Activated CD4-positive, alpha-beta T cell treated with anti-CD3 and anti-CD28 coated beads, Interleukin-2, amount 50 U/mL, for 4 hours (primary cell): ENCODE data around the gene SEMA5B.

Source experiments
- DNase-seq, 2 experiments: peaks; one replicate each; pipeline ENCODE4 v3.0.0-alpha.2; 2020

The SEMA5B gene

GRCh38 chr3:122991236-122991985, 36.2 kb downstream of the SEMA5B start:
- no peak for DNase-seq

GRCh38 chr3:122989856-122990575, 37.5 kb downstream of the SEMA5B start:
- no peak for DNase-seq

DNA sequence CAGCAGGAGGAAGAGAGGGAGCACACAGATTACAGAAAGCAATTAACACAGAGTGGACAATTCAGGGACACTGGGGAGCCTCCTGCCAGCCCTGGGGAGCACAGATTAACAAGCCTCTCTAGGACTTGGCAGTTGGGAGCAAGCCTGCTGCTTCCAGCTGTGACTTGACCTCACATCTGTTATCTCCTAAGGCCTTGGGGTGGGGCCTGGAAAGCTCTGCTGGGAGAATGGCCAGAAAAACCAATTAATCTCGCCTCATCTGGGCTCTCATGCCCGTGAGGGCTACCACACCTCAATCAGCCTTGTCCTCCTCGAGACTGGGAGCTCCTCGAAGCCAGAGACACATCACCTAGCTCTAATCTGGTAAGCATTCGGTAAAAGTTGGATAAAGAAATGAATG, 39.1 kb downstream of the SEMA5B start:
- no peak for DNase-seq

DNA sequence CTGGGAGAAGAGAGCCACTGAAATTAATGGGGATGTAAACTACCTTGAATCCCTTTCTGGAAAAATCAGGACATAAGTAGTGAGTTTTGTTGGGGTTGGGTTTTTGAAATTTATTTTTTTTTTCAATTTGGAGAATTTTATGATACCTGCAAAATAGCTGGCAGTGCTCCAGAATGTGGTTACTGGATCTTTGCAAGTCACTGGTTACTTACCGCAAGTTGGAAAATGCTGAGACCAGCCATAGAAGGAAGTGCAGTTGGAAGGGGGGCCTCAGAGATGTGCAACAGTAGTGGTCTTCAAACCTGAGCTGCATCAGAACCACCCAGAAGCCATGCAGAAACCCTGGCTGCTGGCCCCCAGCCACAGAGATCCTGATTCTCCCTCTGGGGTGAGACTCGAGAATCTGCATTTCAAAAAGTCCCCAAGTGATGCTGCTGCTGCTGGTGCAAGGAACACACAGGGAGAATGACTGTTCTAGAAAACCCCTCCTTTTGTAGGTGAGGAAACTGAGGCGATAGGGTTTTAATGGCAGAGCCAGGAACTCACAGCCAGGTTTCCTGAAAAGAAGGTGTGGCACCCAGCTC, 39.7 kb downstream of the SEMA5B start:
- DNase-seq: no peak

- DNase-seq: no peak
Measured at GRCh38 chr3:122987231-122987630, 40.3 kb downstream of the SEMA5B start.

GRCh38 chr3:122986693-122987179, 40.8 kb downstream of the SEMA5B start:
- DNase-seq: no peak

- DNase-seq: no peak
Measured at GRCh38 chr3:122985539-122985938, 42.0 kb downstream of the SEMA5B start.

- no peak for DNase-seq
Measured at GRCh38 chr3:122984650-122985049, 42.9 kb downstream of the SEMA5B start.

DNA sequence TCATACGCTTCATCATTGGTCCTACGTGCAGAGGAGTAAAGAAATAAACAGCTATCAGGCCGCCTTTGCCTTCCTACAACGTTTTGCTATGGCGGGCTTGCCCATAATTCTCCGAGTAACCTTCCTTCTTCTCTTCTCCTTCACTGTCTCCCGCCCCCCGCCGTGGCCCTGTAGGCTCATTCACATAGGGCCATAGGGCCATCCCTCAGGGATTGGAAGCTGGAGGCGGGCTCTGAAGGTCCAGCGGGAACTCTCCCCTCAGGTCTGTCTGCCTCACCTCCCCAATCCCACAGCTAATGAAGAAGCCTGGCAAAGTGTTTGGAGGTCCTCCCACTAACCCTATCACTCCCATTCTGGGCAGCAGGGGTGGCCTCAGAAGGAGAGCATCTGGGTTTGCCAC, 43.6 kb downstream of the SEMA5B start:
- DNase-seq: no peak

DNA sequence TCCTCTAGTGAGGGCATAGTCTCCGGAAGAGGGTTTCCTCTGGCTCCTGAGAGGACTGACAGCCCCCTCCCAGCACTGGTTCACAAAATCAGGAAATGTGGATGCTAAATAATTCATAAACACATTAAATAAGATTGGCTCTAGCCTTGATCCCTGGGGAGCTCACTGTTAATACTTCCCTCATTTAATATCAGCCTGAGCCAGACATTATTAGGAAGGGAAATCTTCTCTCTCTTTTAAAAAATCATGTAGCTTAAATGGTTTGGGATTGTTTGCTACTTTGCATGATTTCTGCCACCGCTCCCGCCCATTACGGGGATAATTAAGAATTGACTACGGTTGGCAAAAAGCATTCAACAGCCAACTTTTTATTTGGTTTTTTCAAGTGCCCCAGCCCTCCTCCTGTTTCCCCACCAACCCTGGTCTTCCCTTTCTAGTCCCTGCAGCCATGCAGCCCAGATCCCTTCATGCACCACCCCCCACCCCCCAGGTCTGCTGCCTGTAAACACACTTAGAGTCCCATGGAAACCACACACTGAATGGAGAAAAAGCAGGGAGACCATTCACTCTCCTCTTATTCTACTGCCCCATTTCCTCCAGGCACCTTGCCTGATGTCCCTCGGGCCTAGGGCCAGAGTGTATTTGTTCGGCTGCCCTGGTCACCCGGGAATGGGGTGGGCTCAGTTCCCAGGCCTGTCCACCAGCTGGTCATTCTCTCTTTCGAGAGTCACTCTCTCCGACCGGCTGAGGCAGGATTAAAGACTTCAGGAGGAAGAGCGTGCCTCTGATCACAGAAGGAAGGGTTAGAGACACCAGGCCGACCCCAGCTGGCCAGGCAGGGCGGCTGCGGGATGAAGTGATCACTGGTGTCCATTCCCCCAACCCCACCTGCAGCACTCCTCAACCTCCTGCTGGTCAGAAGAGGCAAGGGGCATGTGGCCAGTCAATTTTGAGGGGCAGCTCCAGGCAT, 45.1 kb downstream of the SEMA5B start:
- no peak for DNase-seq

GRCh38 chr3:122979211-122979610, 48.4 kb downstream of the SEMA5B start:
- no peak for DNase-seq

- no peak for DNase-seq
Measured at GRCh38 chr3:122978569-122978968, 49.0 kb downstream of the SEMA5B start.

GRCh38 chr3:122977746-122978466, 49.7 kb downstream of the SEMA5B start:
- DNase-seq: no peak

GRCh38 chr3:122975924-122976293, 51.7 kb downstream of the SEMA5B start:
- DNase-seq: no peak

DNA sequence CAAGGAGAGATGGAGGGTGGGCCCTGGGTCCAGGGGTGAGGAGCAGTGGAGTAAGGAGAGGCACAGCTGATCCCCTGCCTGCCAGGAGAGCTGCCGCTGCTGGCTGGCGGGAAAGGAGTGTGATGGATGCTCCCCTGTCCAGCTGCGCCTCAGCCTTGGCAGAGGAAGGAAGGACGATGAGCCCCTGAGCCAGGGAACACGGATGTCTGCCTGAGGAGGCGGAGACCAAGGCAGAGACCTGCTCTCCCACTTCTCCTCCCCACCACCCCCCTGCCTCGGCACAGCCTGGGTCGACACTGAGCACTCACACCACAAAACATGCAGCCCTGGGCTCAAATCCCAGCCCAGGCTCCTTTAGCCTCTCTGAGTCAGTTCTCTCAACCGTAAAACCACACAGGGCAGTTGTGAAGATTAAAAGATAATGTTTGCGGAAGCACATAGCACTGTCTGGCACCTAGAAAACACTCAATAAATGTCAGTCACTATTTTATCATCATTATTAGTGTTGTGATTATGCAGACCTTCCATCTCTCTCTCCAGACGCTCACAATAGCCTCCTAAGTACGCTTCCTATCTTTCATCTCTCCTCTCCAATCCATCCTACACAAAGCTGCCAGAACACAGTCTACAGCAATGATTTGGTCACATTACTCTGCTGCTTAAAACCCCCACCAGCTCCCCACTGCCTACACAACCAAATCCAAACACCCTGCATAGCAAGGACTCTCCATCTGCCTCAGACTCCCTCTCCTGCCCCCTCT, 52.2 kb downstream of the SEMA5B start:
- no peak for DNase-seq

DNA sequence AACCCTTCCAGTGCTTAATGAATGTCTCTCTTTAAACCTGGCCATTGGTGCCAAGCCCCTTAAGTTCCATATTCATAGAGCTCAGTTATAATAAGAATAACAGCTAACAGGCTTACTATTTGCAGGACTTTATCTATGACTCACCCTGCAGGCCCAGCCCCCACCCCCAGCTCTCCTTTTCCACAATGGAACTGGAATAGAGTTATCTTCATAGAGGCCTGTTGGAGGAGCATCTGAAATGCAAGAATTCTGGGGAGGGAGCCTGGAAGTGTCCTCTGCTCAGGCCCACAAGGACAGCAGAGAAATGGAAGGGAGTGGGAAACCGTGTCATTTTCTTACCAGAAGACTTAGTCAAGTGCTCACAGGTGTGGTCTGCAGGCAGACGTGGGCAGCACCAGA, 52.8 kb downstream of the SEMA5B start:
- no peak for DNase-seq

DNA sequence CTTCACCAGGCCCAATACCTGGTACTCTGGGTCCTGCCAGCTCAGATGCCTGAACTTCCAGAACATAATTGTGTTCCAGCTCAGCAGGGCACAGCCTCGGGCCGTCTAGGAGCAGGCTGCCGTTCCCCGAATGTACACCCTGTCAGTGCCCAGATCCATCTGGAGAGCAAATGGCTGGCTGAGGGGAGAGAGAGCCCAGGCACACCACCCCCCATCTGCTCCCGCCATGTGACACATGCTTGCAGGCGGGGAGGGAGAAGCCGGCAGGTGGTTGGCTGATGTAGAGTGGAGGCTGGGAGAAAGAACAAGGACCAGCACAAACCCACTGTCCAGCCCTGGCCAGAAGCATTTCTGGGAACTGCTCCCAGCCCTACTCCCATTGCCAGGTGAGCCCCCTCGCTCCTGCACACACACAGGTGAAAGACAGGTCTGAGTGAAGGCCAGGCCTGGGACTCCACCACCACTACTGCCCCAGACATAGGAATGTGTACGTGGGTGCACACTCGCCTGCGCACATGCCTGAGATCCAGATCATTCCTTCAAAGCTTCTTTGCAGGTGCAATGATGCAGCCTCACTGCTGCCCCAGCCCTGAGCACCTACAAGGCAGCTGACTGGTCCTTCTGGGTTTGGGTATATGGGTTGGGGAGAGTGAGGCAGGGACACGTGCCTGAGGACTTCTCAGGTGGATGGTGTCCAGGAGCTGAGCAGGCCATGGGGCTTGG, 53.5 kb downstream of the SEMA5B start:
- DNase-seq: no peak

DNA sequence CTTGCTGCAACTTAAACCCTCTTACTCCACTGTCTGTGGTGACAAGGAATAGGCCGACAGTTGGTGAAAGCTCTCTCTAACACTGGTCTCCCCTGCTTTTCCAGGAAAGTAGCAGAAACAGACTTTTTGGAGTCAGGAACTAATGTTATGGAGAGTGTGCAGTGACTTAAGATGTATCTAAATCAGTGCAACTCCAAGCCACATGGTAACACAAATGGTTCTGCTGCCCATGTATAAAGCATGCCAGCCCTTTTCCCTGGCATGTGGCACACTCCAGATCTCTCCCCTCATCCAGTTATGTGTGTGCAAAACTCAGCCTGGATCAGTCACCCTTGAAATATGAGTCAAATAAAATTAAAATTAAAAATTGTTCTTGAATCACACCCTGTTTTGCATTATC, 55.4 kb downstream of the SEMA5B start:
- no peak for DNase-seq

DNA sequence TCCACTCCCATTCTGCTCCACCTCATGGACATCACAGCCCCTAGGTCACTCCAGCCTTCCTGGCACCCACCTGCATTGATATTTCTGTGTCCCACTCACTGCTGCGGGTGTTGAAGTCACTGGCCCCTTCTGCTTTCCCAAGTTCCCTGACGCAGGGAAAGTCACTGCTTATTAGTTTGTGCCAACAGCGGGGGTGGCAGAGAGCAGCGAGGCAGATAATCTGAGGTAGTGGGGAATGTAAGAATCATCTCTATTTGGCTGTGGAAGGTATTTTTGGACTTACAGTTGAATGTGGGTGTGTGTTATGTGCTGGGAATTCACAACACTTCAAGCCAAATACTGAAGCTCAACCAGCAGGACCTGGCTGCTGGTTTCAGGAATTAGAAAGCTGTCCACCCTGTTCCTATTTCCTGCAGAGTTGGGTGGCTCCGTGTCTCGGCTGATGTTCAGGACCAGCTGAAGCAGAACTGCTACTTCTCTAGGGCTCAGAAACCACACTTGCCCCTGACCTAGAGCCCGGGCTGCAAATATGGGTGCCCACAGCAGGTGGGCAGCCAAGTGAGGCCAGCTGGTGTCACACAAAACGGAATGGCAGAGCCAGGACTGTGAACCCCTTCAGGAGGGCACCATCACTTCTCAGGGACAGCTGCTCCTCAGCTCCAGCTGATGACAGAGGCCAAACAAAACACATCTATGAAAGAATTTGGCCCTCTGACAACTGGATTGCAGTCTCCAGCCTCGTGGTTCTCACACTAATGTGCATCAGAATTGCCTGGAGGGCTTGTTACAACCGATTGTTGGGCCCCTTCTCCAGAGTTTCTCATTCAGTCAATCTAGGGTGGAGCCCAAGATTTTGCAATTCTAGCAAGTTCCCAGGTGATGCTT, 57.7 kb downstream of the SEMA5B start:
- no peak for DNase-seq

- no peak for DNase-seq
Measured at GRCh38 chr3:122967765-122968164, 59.8 kb downstream of the SEMA5B start.
